K562 (cell line): Measurements from ENCODE around the gene CDC42BPB. TPM values are rescaled to one million over a fixed set of nuclear protein-coding genes. Genes with fewer than 3 reads are reported as not detected.

ENCODE experiments used
- ATAC-seq: fragments of 200-7000 bp; cut with Tn5 transposase; 3 replicates; pipeline ENCODE4 v1.9.1; 2020; ENCODE audit warnings: moderate library complexity
- BruUV-seq: library from RNA; stranded (reverse); fragments of 400-500 nt; replicated peaks from 2 replicates; lab custom pipeline; 2021; lab: Mats Ljungman, UMichigan
- CTCF ChIA-PET: fragments of 300-600 bp; formaldehyde crosslinking; extraction: SDS; loops from one replicate; lab custom pipeline; 2021; ENCODE audit warnings: low intra/inter-chr PET ratio; lab: Yijun Ruan, JAX
- POLR2A ChIA-PET: fragments of 300-600, 350-650 bp; sonication (Branson Sonifier 250); formaldehyde crosslinking; extraction: SDS; loops from one replicate; lab custom pipeline; 2021; ENCODE audit warnings: antibody characterized with exemption, inconsistent platforms; lab: Yijun Ruan, JAX
- DNase-seq, 4 experiments: peaks; one replicate each; pipeline versions ENCODE4 v3.0.0 to v3.0.0-alpha.2; 2011 to 2018; ENCODE audit warnings: low spot score in 3 of 4, mixed read lengths in 3 of 4; ENCODE audit errors: extremely low read depth in 1 of 4
- FAIRE-seq: peaks from 2 replicates; lab custom pipeline; 2011; peaks lifted over from hg19 to GRCh38; lab: Jason Lieb, UNC
- H2AFZ ChIP-seq: 2 replicates; pipeline ENCODE4 v1.6.0; 2011; ENCODE audit warnings: low read depth, low read length, control low read depth, inconsistent platforms
- H3K27ac ChIP-seq: fragments of 200-600 bp; 3 replicates; pipeline ENCODE4 v1.8.0; 2011; ENCODE audit warnings: low read depth, mild to moderate bottlenecking, control low read depth, inconsistent platforms, low read length, moderate library complexity, mixed read lengths; ENCODE audit errors: extremely low read depth
- H3K27me3 ChIP-seq, 2 experiments: fragments of 300-600 bp in 1 of 2; 2 replicates in 1 of 2; 3 replicates in 1 of 2; pipeline versions ENCODE4 v1.6.0 to v1.8.0; 2011; ENCODE audit warnings: inconsistent platforms in 2 of 2, low read length in 2 of 2, mild to moderate bottlenecking in 1 of 2, mixed read lengths in 1 of 2, moderate library complexity in 1 of 2; ENCODE audit not compliant: control insufficient read depth in 2 of 2, insufficient read depth in 2 of 2
- H3K36me3 ChIP-seq: fragments of 300-600 bp; 3 replicates; pipeline ENCODE4 v1.8.0; 2011; ENCODE audit warnings: mild to moderate bottlenecking, low read length, inconsistent platforms; ENCODE audit not compliant: control insufficient read depth, insufficient read depth
- H3K4me1 ChIP-seq, 2 experiments: fragments of 200-600 bp in 1 of 2; replicated peaks in 1 of 2; 2 replicates in 1 of 2; 3 replicates in 1 of 2; pipeline versions ENCODE4 v1.5.1 to v1.8.0; 2011; ENCODE audit warnings: inconsistent platforms in 2 of 2, low read length in 2 of 2, mild to moderate bottlenecking in 1 of 2, mixed read lengths in 1 of 2, moderate library complexity in 1 of 2; ENCODE audit not compliant: control insufficient read depth in 2 of 2, insufficient read depth in 2 of 2
- H3K4me2 ChIP-seq: 2 replicates; pipeline ENCODE4 v1.6.1; 2011; ENCODE audit warnings: low read length, control low read depth, inconsistent platforms, mixed read lengths; ENCODE audit not compliant: insufficient read depth
- H3K4me3 ChIP-seq: fragments of 200-600 bp; sonication (generic), shearing (Covaris generic); 2 replicates; pipeline ENCODE4 v1.5.1; 2016; ENCODE audit warnings: control low read depth, inconsistent platforms
- H3K79me2 ChIP-seq: fragments of 200-600 bp; 3 replicates; pipeline ENCODE4 v1.8.0; 2011; ENCODE audit warnings: low read length, inconsistent platforms; ENCODE audit not compliant: control insufficient read depth, insufficient read depth
- H3K9ac ChIP-seq, 2 experiments: 2 replicates each; pipeline versions ENCODE4 v1.6.0 to v1.6.1; 2011; ENCODE audit warnings: low read depth in 2 of 2, low read length in 2 of 2, control low read depth in 1 of 2, inconsistent platforms in 1 of 2, mild to moderate bottlenecking in 1 of 2, mixed read lengths in 1 of 2; ENCODE audit not compliant: insufficient read depth in 1 of 2
- H3K9me1 ChIP-seq: one replicate; pipeline ENCODE4 v1.6.0; 2011; ENCODE audit warnings: inconsistent platforms, mild to moderate bottlenecking, low read length, moderate library complexity; ENCODE audit not compliant: control insufficient read depth, insufficient read depth
- H3K9me3 ChIP-seq: replicated peaks from 2 replicates; pipeline ENCODE4 v1.5.1; 2011; ENCODE audit warnings: low read depth, low read length, inconsistent platforms; ENCODE audit not compliant: control insufficient read depth, insufficient read depth
- H4K20me1 ChIP-seq: replicated peaks from 2 replicates; pipeline ENCODE4 v1.6.1; 2011; ENCODE audit warnings: low read length, inconsistent platforms, mixed read lengths; ENCODE audit not compliant: control insufficient read depth, insufficient read depth
- KLF1 ChIP-seq: fragments of 450-650 bp; IDR thresholded peaks from 2 replicates; pipeline ENCODE4 v1.6.1; 2016; ENCODE audit warnings: missing genetic modification characterization, missing compliant biosample characterization
- PHB2 ChIP-seq: fragments of 450-650 bp; IDR thresholded peaks from 2 replicates; pipeline ENCODE4 v1.6.1; 2017; ENCODE audit warnings: low read depth
- TCF3 ChIP-seq: sonication (generic); formaldehyde crosslinking; IDR thresholded peaks from 2 replicates; pipeline ENCODE4 v1.4.0; 2020; ENCODE audit warnings: mild to moderate bottlenecking, missing genetic modification reagents
- ZEB2 ChIP-seq: fragments of 450-650 bp; IDR thresholded peaks from 2 replicates; pipeline ENCODE4 v1.6.1; 2016
- WGBS: fragments of 100-300 bp; shearing (Covaris generic); methylation state at CpG from one replicate; pipeline ENCODE4 v1.1.6; 2016; ENCODE audit warnings: low coverage, mixed read lengths; ENCODE audit not compliant: insufficient coverage; ENCODE audit errors: missing lambda C conversion rate; 5-methylcytosine and 5-hydroxymethylcytosine counted together
- in situ Hi-C: fragments of 300-500 bp; cut with MboI; formaldehyde crosslinking; loops from 4 replicates; pipeline ENCODE4 v1.15.0; 2018; ENCODE audit warnings: inconsistent platforms, mixed read lengths
- intact Hi-C: fragments of 100-400 bp; cut with micrococcal nuclease; formaldehyde crosslinking; loops from 2 replicates; pipeline ENCODE4 v1.14.2; 2022
- polyA plus RNA-seq, 8 experiments: library from polyadenylated mRNA; depleted of rRNA in 4 of 8; stranded (reverse) in 5 of 8; unstranded in 3 of 8; fragments of >200 nt; fragmentation: Nextera tagmentation in 2 of 8; fragmentation: Illumina TruSeq in 1 of 8; extraction: Ambion mirVana in 2 of 8; extraction: Trizol in 1 of 8; gene quantifications; 2 replicates each; pipeline versions ENCODE4 v1.2.1 to v1.2.3, GENCODE V29; 2011 to 2014; ENCODE audit warnings: inconsistent platforms in 1 of 8, missing spikeins in 1 of 8
- total RNA-seq, 7 experiments: library from RNA; depleted of rRNA in 6 of 7; stranded (reverse); fragments of >200 nt in 6 of 7; fragmentation: Illumina TruSeq in 2 of 7; extraction: Trizol in 2 of 7; gene quantifications; 2 replicates each; pipeline versions ENCODE4 v1.2.1 to v1.2.3, GENCODE V29; 2011 to 2021; ENCODE audit warnings: low replicate concordance in 1 of 7
- TF ChIP-seq, protein P1 (sequence below): sonication (generic); formaldehyde crosslinking; IDR thresholded peaks from 2 replicates; pipeline ENCODE4 v1.8.0; 2022; ENCODE audit warnings: missing genetic modification reagents, mild to moderate bottlenecking, borderline replicate concordance

Gene CDC42BPB
- total and polyA plus RNA-seq, 9 of the 15 experiments (the other 6 are each of a cell fraction or from before 2014, with no cell fraction given) = 0.07 to 24.3 (median 12.6) TPM

DNA sequence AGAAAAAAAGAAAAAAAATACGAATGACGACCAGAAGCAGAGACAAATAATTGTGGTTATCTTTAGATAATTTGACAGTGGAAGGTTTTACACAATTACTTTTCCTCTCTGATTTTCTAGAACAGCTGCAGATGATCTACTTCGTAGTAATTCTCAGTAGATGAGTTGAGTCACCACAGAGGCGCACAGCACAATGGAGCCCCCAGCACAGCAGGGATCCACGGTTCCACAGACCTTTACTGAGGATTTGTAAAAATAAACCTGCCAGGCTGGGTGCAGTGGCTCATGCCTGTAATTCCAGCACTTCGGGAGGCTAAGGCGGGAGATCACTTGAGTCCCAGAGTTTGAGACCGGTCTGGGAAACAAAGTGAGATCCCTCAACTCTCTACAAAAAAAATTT, 105.5 kb downstream of the CDC42BPB start:
- no peaks in the 10 kb centered on the region for H3K9me3 ChIP-seq
- no peaks in the 10 kb centered on the region for H3K27me3 ChIP-seq
- no peak overlapping the region for H3K4me3 ChIP-seq
- no peak overlapping the region for H3K27ac ChIP-seq
- H3K9me1 ChIP-seq = no peaks in the 10 kb centered on the region
- POLR2A ChIA-PET = no interaction called here
- FAIRE-seq (no peak), DNase-seq (no peak), ATAC-seq (no peak)
- no peak overlapping the region for H3K4me2 ChIP-seq
- no TSS peak for BruUV-seq
- peaks cover 0 to 10% of the 10 kb centered on the region in 2 experiments; a peak in 2 of 5 replicates for H3K4me1 ChIP-seq
- H4K20me1 ChIP-seq = no peaks in the 10 kb centered on the region
- no peak overlapping the region for H3K9ac ChIP-seq
- TF ChIP-seq ZEB2 = no peak
- TF ChIP-seq PHB2 = no peak
- TF ChIP-seq KLF1 = no peak
- TF ChIP-seq, protein P1, sequence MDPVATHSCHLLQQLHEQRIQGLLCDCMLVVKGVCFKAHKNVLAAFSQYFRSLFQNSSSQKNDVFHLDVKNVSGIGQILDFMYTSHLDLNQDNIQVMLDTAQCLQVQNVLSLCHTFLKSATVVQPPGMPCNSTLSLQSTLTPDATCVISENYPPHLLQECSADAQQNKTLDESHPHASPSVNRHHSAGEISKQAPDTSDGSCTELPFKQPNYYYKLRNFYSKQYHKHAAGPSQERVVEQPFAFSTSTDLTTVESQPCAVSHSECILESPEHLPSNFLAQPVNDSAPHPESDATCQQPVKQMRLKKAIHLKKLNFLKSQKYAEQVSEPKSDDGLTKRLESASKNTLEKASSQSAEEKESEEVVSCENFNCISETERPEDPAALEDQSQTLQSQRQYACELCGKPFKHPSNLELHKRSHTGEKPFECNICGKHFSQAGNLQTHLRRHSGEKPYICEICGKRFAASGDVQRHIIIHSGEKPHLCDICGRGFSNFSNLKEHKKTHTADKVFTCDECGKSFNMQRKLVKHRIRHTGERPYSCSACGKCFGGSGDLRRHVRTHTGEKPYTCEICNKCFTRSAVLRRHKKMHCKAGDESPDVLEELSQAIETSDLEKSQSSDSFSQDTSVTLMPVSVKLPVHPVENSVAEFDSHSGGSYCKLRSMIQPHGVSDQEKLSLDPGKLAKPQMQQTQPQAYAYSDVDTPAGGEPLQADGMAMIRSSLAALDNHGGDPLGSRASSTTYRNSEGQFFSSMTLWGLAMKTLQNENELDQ = no peak
- TF ChIP-seq TCF3 (CRISPR knock-in tag) = no peak
- H2AFZ ChIP-seq = no peak overlapping the region
- 64% methylated on average over 8 of the region's 8 CpGs for WGBS
- H3K36me3 ChIP-seq = peaks cover 26% of the 10 kb centered on the region; the same call in 1 of the 3 replicates
- in situ Hi-C loops = no loop called here
- no peaks in the 10 kb centered on the region for H3K79me2 ChIP-seq
- CTCF ChIA-PET = no interaction called here
- intact Hi-C loops = no loop called here
